Bronchial epithelial cell (primary cell): ENCODE data around the gene LILRB5. TPM values are rescaled to one million over a fixed set of nuclear protein-coding genes. Genes with fewer than 3 reads are reported as not detected.
"Not testable (repeated sequence)": the region's sequence is repeated elsewhere in the genome, so short reads cannot be mapped to it uniquely, and the experiment has no call there.

Source experiments
- DNase-seq: peaks from one replicate; pipeline ENCODE4 v3.0.0-alpha.2; 2010; ENCODE audit warnings: low read depth
- FAIRE-seq: peaks from 2 replicates; lab custom pipeline; 2011; peaks lifted over from hg19 to GRCh38; lab: Jason Lieb, UNC
- H3K27me3 ChIP-seq: 2 replicates; pipeline ENCODE4 v1.5.1; 2011; ENCODE audit warnings: low read length; ENCODE audit not compliant: control insufficient read depth, insufficient read depth
- H3K36me3 ChIP-seq: 2 replicates; pipeline ENCODE4 v1.5.1; 2011; ENCODE audit warnings: low read length; ENCODE audit not compliant: control insufficient read depth, insufficient read depth
- H3K4me3 ChIP-seq: 2 replicates; pipeline ENCODE4 v1.5.1; 2011; ENCODE audit warnings: mild to moderate bottlenecking, low read depth, low read length, control low read depth
- CTCF ChIP-seq: IDR thresholded peaks from 2 replicates; pipeline ENCODE4 v1.5.1; 2011; ENCODE audit warnings: mild to moderate bottlenecking, moderate library complexity, low read length, control low read depth, inconsistent platforms; ENCODE audit not compliant: insufficient read depth, severe bottlenecking
- total RNA-seq: library from RNA; depleted of rRNA; stranded (reverse); fragments of >200 nt; gene quantifications from 2 replicates; pipeline ENCODE4 v1.2.1, GENCODE V29; 2014

LILRB5 gene
- total RNA-seq, 1 donor from 2014 or later, result not detected

DNA sequence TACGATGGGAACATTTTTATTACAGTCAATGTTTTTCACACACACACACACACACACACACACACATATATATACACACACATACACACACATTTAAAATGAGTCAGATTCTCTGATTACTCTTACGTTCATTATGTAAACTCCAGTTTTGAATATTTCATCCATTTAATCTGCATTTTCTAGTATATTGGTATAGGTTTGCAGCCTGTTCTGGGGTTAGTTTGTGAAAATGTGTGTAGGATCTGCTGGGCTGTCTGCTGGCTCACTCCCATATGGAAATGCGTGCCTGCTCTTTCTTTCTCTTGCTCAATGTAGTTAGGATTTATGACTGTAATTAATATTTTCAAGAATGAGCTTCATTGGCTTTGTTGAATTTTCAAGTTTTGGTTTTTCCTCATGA is 16.7 kb upstream of the LILRB5 start:
- H3K36me3 ChIP-seq, result no peaks in the 10 kb centered on the region
- no peaks in the 10 kb centered on the region for H3K27me3 ChIP-seq
- no peak for FAIRE-seq
- no peak for TF ChIP-seq CTCF
- no peak overlapping the region for H3K4me3 ChIP-seq
- DNase-seq, result no peak

DNA sequence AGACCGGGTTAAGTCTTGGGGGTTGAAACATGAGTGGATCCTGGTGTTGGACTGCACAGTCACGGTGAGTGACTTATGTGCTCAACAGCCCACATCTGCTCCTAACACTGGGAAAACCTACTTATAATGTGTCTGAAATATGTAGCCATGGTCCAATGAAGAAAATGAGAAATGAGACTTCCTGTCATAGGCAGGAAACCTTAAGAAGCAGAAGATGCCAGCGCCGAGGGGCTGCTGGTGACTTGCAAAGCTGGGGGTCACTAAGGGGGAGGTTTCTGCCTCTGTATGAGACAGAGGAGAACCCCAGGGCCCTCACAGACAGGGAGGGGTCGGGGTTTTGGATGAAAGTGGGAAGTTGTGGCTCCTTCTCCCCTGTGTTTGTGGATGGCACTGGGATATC is 15.1 kb upstream of the LILRB5 start:
- not testable (repeated sequence) for H3K4me3 ChIP-seq, H3K36me3 ChIP-seq, H3K27me3 ChIP-seq, DNase-seq
- peak; percentile 87 for FAIRE-seq

- DNase-seq, H3K36me3 ChIP-seq, H3K27me3 ChIP-seq, H3K4me3 ChIP-seq: not testable (repeated sequence)
- FAIRE-seq, result peak; percentile 93
These were observed 14.5 kb upstream of the LILRB5 start for GRCh38 chr19:54271587-54271986.

- no peak overlapping the region for H3K4me3 ChIP-seq
- no peak for TF ChIP-seq CTCF
- no peak for DNase-seq
- no peak for FAIRE-seq
- H3K36me3 ChIP-seq, result no peaks in the 10 kb centered on the region
- H3K27me3 ChIP-seq, result no peaks in the 10 kb centered on the region
These were observed 14.0 kb upstream of the LILRB5 start for GRCh38 chr19:54271106-54271505.

DNA sequence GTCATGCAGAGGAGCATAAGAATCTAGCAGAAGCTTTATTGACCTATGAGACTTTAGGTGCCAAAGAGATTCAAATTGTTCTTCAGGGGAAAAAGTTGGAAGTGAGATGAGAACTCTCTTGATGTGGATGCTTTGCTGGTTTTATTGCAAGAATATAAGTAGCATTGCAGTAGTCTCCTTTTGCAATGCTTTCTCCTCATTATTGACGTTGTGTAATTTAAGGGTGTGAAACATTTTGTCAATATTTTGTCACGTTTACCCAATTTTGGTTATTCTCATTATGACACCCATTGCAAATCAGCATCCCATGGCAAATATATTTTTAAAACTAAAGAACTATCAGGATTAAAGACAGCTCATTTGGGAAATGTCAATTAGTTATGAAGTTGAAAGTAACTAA is 11.9 kb upstream of the LILRB5 start:
- H3K27me3 ChIP-seq, result no peaks in the 10 kb centered on the region
- H3K4me3 ChIP-seq, result no peak overlapping the region
- TF ChIP-seq CTCF, result no peak
- DNase-seq, result no peak
- no peak for FAIRE-seq
- H3K36me3 ChIP-seq, result no peaks in the 10 kb centered on the region

- no peaks in the 10 kb centered on the region for H3K36me3 ChIP-seq
- DNase-seq, result peak; percentile 53
- H3K4me3 ChIP-seq, result no peak overlapping the region
- no peaks in the 10 kb centered on the region for H3K27me3 ChIP-seq
- FAIRE-seq, result no peak
- peak; percentile 72 for TF ChIP-seq CTCF
These were observed 9.1 kb upstream of the LILRB5 start for GRCh38 chr19:54266133-54266532.

GRCh38 chr19:54262470-54262869 is 5.4 kb upstream of the LILRB5 start:
- DNase-seq (no peak), FAIRE-seq (no peak)
- Histone ChIP-seq H3K36me3 (no peaks in the 10 kb centered on the region), H3K27me3 (no peaks in the 10 kb centered on the region), H3K4me3 (no peak overlapping the region)
- TF ChIP-seq CTCF, result no peak
